GM23248 (cell line): ENCODE results near the gene JRKL.

Source experiments
- EZH2 ChIP-seq: fragments of 200-600 bp; sonication (generic); IDR thresholded peaks from 2 replicates; pipeline ENCODE4 v1.6.1; 2018; ENCODE audit warnings: antibody characterized with exemption, mild to moderate bottlenecking; ENCODE audit not compliant: insufficient read depth, poor library complexity, severe bottlenecking
- EZH2phosphoT487 ChIP-seq: fragments of 200-600 bp; sonication (generic); IDR thresholded peaks from 2 replicates; pipeline ENCODE4 v1.6.1; 2018; ENCODE audit warnings: antibody characterized with exemption, moderate library complexity, mild to moderate bottlenecking, low read depth; ENCODE audit not compliant: insufficient read depth

DNA sequence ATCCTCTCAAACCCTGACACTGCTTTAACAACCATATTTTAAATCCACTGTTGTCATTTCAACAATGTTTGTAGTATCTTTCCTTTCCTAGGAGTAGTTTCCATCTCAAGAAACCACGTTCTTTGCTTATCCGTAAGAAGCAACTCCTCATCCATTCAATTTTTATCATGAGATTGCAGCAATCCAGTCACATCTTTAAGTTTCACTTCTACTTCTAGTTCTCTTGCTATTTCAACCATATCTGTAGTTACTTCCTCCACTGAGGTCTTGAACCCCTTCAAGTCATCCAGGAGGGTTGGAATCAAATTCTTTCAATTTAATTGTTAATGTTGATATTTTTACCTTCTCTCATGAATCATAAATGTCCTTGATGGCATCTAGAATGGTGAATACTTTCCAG is 22.5 kb upstream of the JRKL start:
- TF ChIP-seq EZH2phosphoT487 (no peak), EZH2 (no peak)
